Naive thymus-derived CD8-positive, alpha-beta T cell (primary cell): ENCODE results near the gene SIRT2. TPM values are rescaled to one million over a fixed set of nuclear protein-coding genes. Genes with fewer than 3 reads are reported as not detected.
"Not testable (repeated sequence)": the region's sequence is repeated elsewhere in the genome, so short reads cannot be mapped to it uniquely, and the experiment has no call there.

ENCODE experiments used
- ATAC-seq, 2 donors: fragments of 150-1000 bp; cut with Tn5 transposase in 1 of 2; sonication (Bioruptor Pico), chemical (Tn5 transposase) in 1 of 2; 1 replicate in 1 of 2; 2 replicates in 1 of 2; pipeline ENCODE4 v1.10.0; 2021; ENCODE audit warnings: mild to moderate bottlenecking in 2 of 2, moderate library complexity in 2 of 2
- POLR2A ChIA-PET: fragments of 350-600 bp; sonication (Branson Sonifier 250); formaldehyde crosslinking; loops from one replicate; lab custom pipeline; 2021; ENCODE audit warnings: antibody characterized with exemption; lab: Charles Lee
- DNase-seq, 10 donors: peaks; one replicate each; pipeline versions ENCODE4 v3.0.0 to v3.0.0-alpha.2; 2020 to 2022
- H3K27ac Mint-ChIP-seq, 10 donors: one replicate each; pipeline ENCODE4 v1.8.0; 2020 to 2022; ENCODE audit warnings: mild to moderate bottlenecking in 10 of 10, mixed read lengths in 10 of 10, moderate library complexity in 4 of 10, inconsistent platforms in 1 of 10
- H3K27me3 Mint-ChIP-seq, 5 donors: one replicate each; pipeline ENCODE4 v1.8.0; 2021 to 2022; ENCODE audit warnings: mixed read lengths in 5 of 5
- H3K36me3 Mint-ChIP-seq, 3 donors: one replicate each; pipeline ENCODE4 v1.8.0; 2020 to 2022; ENCODE audit warnings: mixed read lengths in 3 of 3, mild to moderate bottlenecking in 2 of 3, inconsistent platforms in 1 of 3
- H3K4me1 Mint-ChIP-seq, 4 donors: one replicate each; pipeline ENCODE4 v1.8.0; 2021 to 2022; ENCODE audit warnings: mixed read lengths in 4 of 4
- H3K4me3 Mint-ChIP-seq, 10 donors: one replicate each; pipeline ENCODE4 v1.8.0; 2020 to 2022; ENCODE audit warnings: mild to moderate bottlenecking in 10 of 10, mixed read lengths in 10 of 10, moderate library complexity in 6 of 10, inconsistent platforms in 1 of 10
- H3K9me3 Mint-ChIP-seq, 9 donors: one replicate each; pipeline ENCODE4 v1.8.0; 2020 to 2022; ENCODE audit warnings: mixed read lengths in 9 of 9, mild to moderate bottlenecking in 3 of 9, inconsistent platforms in 1 of 9, moderate library complexity in 1 of 9
- polyA plus RNA-seq, 3 donors: library from polyadenylated mRNA; unstranded; fragments of 300-500 nt; fragmentation: Illumina TruSeq; gene quantifications; one replicate each; pipeline ENCODE4 v1.2.3, GENCODE V29; 2021
- total RNA-seq, 8 experiments: library from RNA in 2 of 8; stranded (reverse) in 2 of 8; gene quantifications; one replicate each; pipeline ENCODE4 v1.2.3 and lab custom pipeline; 2021 to 2026

SIRT2 gene
- total and polyA plus RNA-seq, 5 experiments from 2014 or later: 28.2 to 50.7 (median 46.0) TPM

DNA sequence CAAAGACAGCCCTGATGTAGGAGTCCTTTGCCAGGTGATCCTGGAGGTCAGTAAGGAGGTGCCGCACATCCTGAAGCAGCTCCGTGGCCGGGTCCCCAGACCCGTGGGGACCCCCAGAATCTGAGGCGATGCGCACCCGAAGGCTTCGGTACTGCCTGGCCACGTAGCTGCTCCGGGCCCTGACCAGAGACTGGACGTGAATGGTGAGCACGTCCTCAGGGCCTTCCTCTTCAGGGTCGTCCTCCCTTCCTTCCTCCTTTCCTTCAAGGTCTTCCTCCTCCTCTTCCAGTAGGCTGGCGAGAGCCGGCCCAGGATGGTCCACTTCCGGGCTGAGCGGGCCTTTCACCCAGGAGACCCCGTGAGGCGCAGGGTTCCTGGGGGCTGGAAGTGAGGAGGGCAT lies 28.8 kb downstream of the SIRT2 start:
- no peak for ATAC-seq
- POLR2A ChIA-PET: interaction anchor here (0.5 to 13.2 kb wide), 7 partner anchors 9 to 964 kb away, joined by 3 to 302 read pairs (median 21); partner anchors contain the start of genes FAM98C, HNRNPL, RINL and WDR87
- no peak for DNase-seq
- peak overlapping the region; percentile 78 to 98 (median 90) for H3K4me3 Mint-ChIP-seq
- no peaks in the 10 kb centered on the region for H3K27me3 Mint-ChIP-seq
- H3K9me3 Mint-ChIP-seq: no peaks in the 10 kb centered on the region
- peak overlapping the region in 9 of 10 donors; percentile 48 to 96 (median 91) for H3K27ac Mint-ChIP-seq
- H3K4me1 Mint-ChIP-seq: peaks cover 17 to 54% (median 50%) of the 10 kb centered on the region in 4 donors
- H3K36me3 Mint-ChIP-seq: peaks cover 0 to 16% (median 5%) of the 10 kb centered on the region in 3 donors

GRCh38 chr19:38869836-38870607 lies 29.4 kb downstream of the SIRT2 start:
- H3K27me3 Mint-ChIP-seq: no peaks in the 10 kb centered on the region
- peaks cover 0 to 15% (median 5%) of the 10 kb centered on the region in 3 donors for H3K36me3 Mint-ChIP-seq
- POLR2A ChIA-PET: interaction anchor here (0.5 to 13.2 kb wide), 16 partner anchors 10 to 964 kb away, joined by 3 to 302 read pairs (median 6); partner anchors contain the start of genes CCER2, ECH1, FAM98C and HNRNPL
- ATAC-seq: peak; percentile 94 to 95
- peak overlapping the region; percentile 83 to 97 (median 92) for H3K27ac Mint-ChIP-seq
- H3K9me3 Mint-ChIP-seq: peaks cover 0 to 2% (median 0%) of the 10 kb centered on the region in 9 donors
- peaks cover 21 to 60% (median 55%) of the 10 kb centered on the region in 4 donors for H3K4me1 Mint-ChIP-seq
- peak overlapping the region; percentile 85 to 98 (median 92) for H3K4me3 Mint-ChIP-seq
- peak; percentile 91 to 97 (median 94) for DNase-seq

- Mint-ChIP-seq H3K4me3 (peak overlapping the region; percentile 85 to 98 (median 92)), H3K9me3 (peaks cover 0 to 2% (median 0%) of the 10 kb centered on the region in 9 donors), H3K27me3 (no peaks in the 10 kb centered on the region), H3K36me3 (peaks cover 0 to 15% (median 5%) of the 10 kb centered on the region in 3 donors), H3K27ac (peak overlapping the region; percentile 83 to 97 (median 92)), H3K4me1 (peaks cover 28 to 67% (median 63%) of the 10 kb centered on the region in 4 donors)
- peak in 3 of 10 donors; percentile 26 to 47 (median 30) for DNase-seq
- POLR2A ChIA-PET: interaction anchor here (0.7 to 13.2 kb wide), 15 partner anchors 10 to 137 kb away, joined by 3 to 302 read pairs (median 7); partner anchors contain the start of genes CCER2, ECH1, HNRNPL and NFKBIB
- ATAC-seq: peak in 1 of 2 donors; percentile 24
Measured at GRCh38 chr19:38869160-38869835, 30.1 kb downstream of the SIRT2 start.

- DNase-seq (no peak), ATAC-seq (no peak)
- Mint-ChIP-seq H3K9me3 (peaks cover 0 to 2% (median 0%) of the 10 kb centered on the region in 9 donors), H3K27ac (peak overlapping the region; percentile 74 to 97 (median 92)), H3K4me1 (peaks cover 29 to 70% (median 63%) of the 10 kb centered on the region in 4 donors), H3K4me3 (peak overlapping the region; percentile 85 to 98 (median 92)), H3K36me3 (peaks cover 0 to 10% (median 5%) of the 10 kb centered on the region in 3 donors), H3K27me3 (no peaks in the 10 kb centered on the region)
- POLR2A ChIA-PET: interaction anchor here (1.2 to 13.2 kb wide), 12 partner anchors 11 to 136 kb away, joined by 4 to 302 read pairs (median 10); partner anchors contain the start of genes ECH1, HNRNPL, NFKBIB and RINL
Measured at GRCh38 chr19:38868551-38868950, 30.9 kb downstream of the SIRT2 start.

GRCh38 chr19:38867171-38867780 lies 32.1 kb downstream of the SIRT2 start:
- Mint-ChIP-seq H3K4me3 (peak overlapping the region in 2 of 10 donors; percentile 50 to 82), H3K4me1 (peaks cover 28 to 69% (median 68%) of the 10 kb centered on the region in 4 donors), H3K27ac (peak overlapping the region in 8 of 10 donors; percentile 48 to 97 (median 91))

DNA sequence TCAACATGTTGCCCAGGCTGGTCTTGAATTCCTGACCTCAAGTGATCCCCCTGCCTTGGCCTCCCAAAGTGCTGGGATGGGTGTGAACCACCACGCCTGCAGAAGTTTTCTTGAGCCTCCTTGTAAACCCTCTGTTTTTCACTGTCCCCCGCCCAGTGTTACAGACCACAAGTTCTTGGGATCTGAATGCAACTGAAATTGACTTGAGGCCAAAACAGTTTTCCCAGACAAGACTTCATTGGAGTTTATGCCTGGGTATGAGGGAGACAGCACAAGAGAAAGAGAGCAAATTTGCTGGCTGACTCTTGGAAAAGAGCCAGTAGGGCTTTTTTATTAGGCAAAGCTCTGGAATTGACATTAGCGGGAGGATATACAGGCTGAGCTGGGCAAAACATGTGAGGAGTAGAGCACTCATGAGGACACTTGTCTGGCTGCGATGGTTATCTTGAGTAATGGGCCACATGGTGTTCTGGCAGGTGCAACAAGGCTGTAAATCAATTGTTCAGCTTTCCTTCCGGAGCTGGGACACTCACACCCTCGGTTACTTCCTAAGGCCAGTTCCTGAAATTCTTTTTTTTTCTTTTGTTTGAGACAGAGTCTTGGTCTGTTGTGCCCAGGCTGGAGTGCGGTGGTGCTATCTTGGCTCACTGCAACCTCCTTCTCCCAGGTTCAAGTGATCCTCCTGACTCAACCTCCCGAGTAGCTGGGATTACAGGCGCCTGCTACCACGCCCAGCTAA lies 36.9 kb downstream of the SIRT2 start:
- Mint-ChIP-seq H3K9me3 (peaks cover 0 to 2% (median 0%) of the 10 kb centered on the region in 9 donors), H3K4me1 (peaks cover 19 to 65% (median 44%) of the 10 kb centered on the region in 4 donors), H3K27me3 (no peaks in the 10 kb centered on the region), H3K27ac (peak overlapping the region in 1 of 10 donors; percentile 69), H3K4me3 (peak overlapping the region in 1 of 10 donors; percentile 26), H3K36me3 (no peaks in the 10 kb centered on the region)
- ATAC-seq: no peak
- no peak for DNase-seq
- POLR2A ChIA-PET: interaction anchor here (1.3 to 13.2 kb wide), 2 partner anchors 12 to 16 kb away, joined by 4 to 302 read pairs; partner anchors contain the start of gene HNRNPL

More at GRCh38 chr19:38867171-38867780, 32.1 kb downstream of the SIRT2 start:
- no peak for DNase-seq
- no peaks in the 10 kb centered on the region for H3K27me3 Mint-ChIP-seq
- peaks cover 0 to 2% (median 0%) of the 10 kb centered on the region in 9 donors for H3K9me3 Mint-ChIP-seq
- no peak for ATAC-seq
- H3K36me3 Mint-ChIP-seq: peaks cover 0 to 5% (median 0%) of the 10 kb centered on the region in 3 donors
- POLR2A ChIA-PET: interaction anchor here (2.4 to 13.2 kb wide), 4 partner anchors 10 to 26 kb away, joined by 10 to 302 read pairs (median 24); partner anchors contain the start of genes HNRNPL and RINL

DNA sequence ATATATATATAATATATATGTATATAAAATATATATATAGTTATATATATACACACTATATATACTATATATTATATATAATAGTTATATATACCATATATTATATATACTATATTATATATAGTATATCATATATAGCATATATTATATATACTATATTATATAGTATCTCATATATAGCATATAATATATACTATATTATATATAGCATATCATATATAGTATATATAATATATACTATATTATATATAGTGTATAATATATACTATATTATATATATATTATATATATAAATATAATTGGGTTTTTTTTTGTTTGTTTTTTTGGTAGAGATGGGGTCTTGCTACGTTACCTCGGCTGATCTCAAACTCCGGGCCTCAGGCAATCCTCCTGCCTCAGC lies 38.0 kb downstream of the SIRT2 start:
- H3K36me3 Mint-ChIP-seq: no peaks in the 10 kb centered on the region
- H3K4me1 Mint-ChIP-seq: peaks cover 22 to 68% (median 49%) of the 10 kb centered on the region in 4 donors
- H3K4me3 Mint-ChIP-seq: no peak overlapping the region
- no peaks in the 10 kb centered on the region for H3K27me3 Mint-ChIP-seq
- POLR2A ChIA-PET: interaction anchor here (13.2 kb wide), 1 partner anchor 11 kb away, joined by 302 read pairs; the partner anchor contains the start of gene HNRNPL
- H3K27ac Mint-ChIP-seq: no peak overlapping the region
- ATAC-seq: no peak
- peaks cover 0 to 4% (median 0%) of the 10 kb centered on the region in 9 donors for H3K9me3 Mint-ChIP-seq
- no peak for DNase-seq

DNA sequence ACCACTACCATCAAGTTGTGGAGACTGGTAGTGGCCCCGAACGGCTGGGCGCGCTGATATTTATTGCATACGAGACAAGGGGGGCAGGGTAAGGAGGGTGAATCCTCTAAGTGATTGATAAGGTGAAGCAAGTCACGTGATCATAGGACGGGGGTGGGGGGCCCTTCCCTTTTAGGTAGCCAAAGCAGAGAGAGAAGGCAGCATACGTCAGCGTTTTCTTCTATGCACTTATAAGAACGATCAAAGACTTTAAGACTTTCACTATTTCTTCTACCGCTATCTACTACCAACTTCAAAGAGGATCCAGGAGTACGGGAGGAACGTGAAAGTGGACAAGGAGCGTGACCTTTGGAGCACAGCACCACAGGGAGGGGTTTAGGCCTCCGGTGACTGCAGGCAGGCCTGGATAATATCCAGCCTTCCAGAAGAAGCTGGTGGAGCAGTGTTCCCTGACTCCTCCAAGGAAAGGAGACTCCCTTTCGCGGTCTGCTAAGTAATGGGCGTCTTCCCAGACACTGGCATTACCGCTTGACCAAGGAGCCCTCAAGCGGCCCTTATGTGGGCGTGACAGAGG lies 39.7 kb downstream of the SIRT2 start:
- H3K9me3 Mint-ChIP-seq, H3K36me3 Mint-ChIP-seq, ATAC-seq, H3K27me3 Mint-ChIP-seq, DNase-seq: not testable (repeated sequence)
- Mint-ChIP-seq H3K4me1 (peaks cover 13 to 57% (median 39%) of the 10 kb centered on the region in 4 donors), H3K4me3 (peak overlapping the region in 1 of 10 donors; percentile 22), H3K27ac (peak overlapping the region in 1 of 10 donors; percentile 22)
- POLR2A ChIA-PET: interaction anchor here (13.2 kb wide), 1 partner anchor 10 kb away, joined by 302 read pairs; the partner anchor contains the start of gene HNRNPL

GRCh38 chr19:38856813-38857212 lies 42.6 kb downstream of the SIRT2 start:
- no peaks in the 10 kb centered on the region for H3K36me3 Mint-ChIP-seq
- POLR2A ChIA-PET: interaction anchor here (0.6 to 2.3 kb wide), 8 partner anchors 7 to 57 kb away, joined by 3 to 22 read pairs (median 6); partner anchors contain the start of gene HNRNPL
- H3K27ac Mint-ChIP-seq: peak overlapping the region in 9 of 10 donors; percentile 31 to 92 (median 82)
- H3K9me3 Mint-ChIP-seq: peaks cover 0 to 4% (median 0%) of the 10 kb centered on the region in 9 donors
- peaks cover 10 to 52% (median 31%) of the 10 kb centered on the region in 4 donors for H3K4me1 Mint-ChIP-seq
- peak overlapping the region in 8 of 10 donors; percentile 48 to 86 (median 66) for H3K4me3 Mint-ChIP-seq
- H3K27me3 Mint-ChIP-seq: peaks cover 0 to 1% (median 0%) of the 10 kb centered on the region in 5 donors
- no peak for DNase-seq
- no peak for ATAC-seq

DNA sequence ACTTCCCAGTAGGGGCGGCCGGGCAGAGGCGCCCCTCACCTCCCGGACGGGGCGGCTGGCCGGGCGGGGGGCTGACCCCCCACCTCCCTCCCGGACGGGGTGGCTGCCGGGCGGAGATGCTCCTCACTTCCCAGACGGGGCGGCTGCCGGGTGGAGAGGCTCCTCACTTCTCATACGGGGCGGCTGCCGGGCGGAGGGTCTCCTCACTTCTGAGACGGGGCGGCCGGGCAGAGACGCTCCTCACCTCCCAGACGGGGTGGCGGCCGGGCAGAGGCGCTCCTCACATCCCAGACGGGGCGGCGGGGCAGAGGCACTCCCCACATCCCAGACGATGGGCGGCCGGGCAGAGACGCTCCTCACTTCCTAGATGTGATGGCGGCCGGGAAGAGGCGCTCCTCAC lies 43.7 kb downstream of the SIRT2 start:
- Mint-ChIP-seq H3K4me1 (peaks cover 18 to 53% (median 39%) of the 10 kb centered on the region in 4 donors), H3K27ac (peak overlapping the region in 1 of 10 donors; percentile 17), H3K4me3 (peak overlapping the region in 1 of 10 donors; percentile 42)
- POLR2A ChIA-PET, H3K27me3 Mint-ChIP-seq, H3K36me3 Mint-ChIP-seq, ATAC-seq, H3K9me3 Mint-ChIP-seq, DNase-seq: not testable (repeated sequence)
